GM23338 (cell line): ENCODE data around the gene CNTNAP2. TPM values are rescaled to one million over a fixed set of nuclear protein-coding genes. Genes with fewer than 3 reads are reported as not detected.

ENCODE experiments used
- ATAC-seq: fragments of 200-7000 bp; cut with Tn5 transposase; 3 replicates; pipeline ENCODE4 v1.9.1; 2020
- DNase-seq: peaks from one replicate; pipeline ENCODE4 v3.0.0-alpha.2; 2015; ENCODE audit warnings: low spot score
- H2AFZ ChIP-seq: fragments of 200-600 bp; sonication (generic); 2 replicates; pipeline ENCODE4 v1.8.0; 2016; ENCODE audit warnings: antibody characterized with exemption, mild to moderate bottlenecking, moderate library complexity
- H3F3A ChIP-seq: fragments of 200-600 bp; sonication (generic); replicated peaks from 2 replicates; pipeline ENCODE4 v1.8.0; 2017; ENCODE audit warnings: antibody characterized with exemption, mixed run types, low read depth
- H3K27ac ChIP-seq: fragments of 200-600 bp; sonication (generic); 2 replicates; pipeline ENCODE4 v1.6.1; 2016; ENCODE audit warnings: low read depth
- H3K27me3 ChIP-seq: fragments of 200-600 bp; sonication (generic); 2 replicates; pipeline ENCODE4 v1.8.0; 2016; ENCODE audit warnings: mild to moderate bottlenecking, mixed run types, moderate library complexity; ENCODE audit not compliant: insufficient read depth
- H3K36me3 ChIP-seq: fragments of 200-600 bp; sonication (generic); 2 replicates; pipeline ENCODE4 v1.8.0; 2016; ENCODE audit warnings: mild to moderate bottlenecking; ENCODE audit not compliant: insufficient read depth
- H3K4me1 ChIP-seq: fragments of 200-600 bp; sonication (generic); 2 replicates; pipeline ENCODE4 v1.8.0; 2016; ENCODE audit warnings: mild to moderate bottlenecking, moderate library complexity; ENCODE audit not compliant: insufficient read depth
- H3K4me2 ChIP-seq: fragments of 200-600 bp; sonication (generic); 2 replicates; pipeline ENCODE4 v1.7.1; 2017; ENCODE audit warnings: mixed run types
- H3K4me3 ChIP-seq: fragments of 200-600 bp; sonication (generic); 2 replicates; pipeline ENCODE4 v1.6.1; 2016; ENCODE audit warnings: mixed run types
- H3K79me2 ChIP-seq: fragments of 200-600 bp; sonication (generic); replicated peaks from 2 replicates; pipeline ENCODE4 v1.8.0; 2017; ENCODE audit warnings: mild to moderate bottlenecking; ENCODE audit not compliant: insufficient read depth
- H3K9me2 ChIP-seq: fragments of 200-600 bp; sonication (generic); 2 replicates; pipeline ENCODE4 v1.8.0; 2017; ENCODE audit not compliant: insufficient read depth
- H4K20me1 ChIP-seq: fragments of 200-600 bp; sonication (generic); replicated peaks from 2 replicates; pipeline ENCODE4 v1.8.0; 2017; ENCODE audit warnings: mild to moderate bottlenecking; ENCODE audit not compliant: insufficient read depth
- H3K27ac Mint-ChIP-seq: 2 replicates; pipeline ENCODE4 v1.8.0; 2020; ENCODE audit warnings: inconsistent platforms, mild to moderate bottlenecking, moderate library complexity, mixed read lengths
- H3K27me3 Mint-ChIP-seq: 3 replicates; pipeline ENCODE4 v1.8.0; 2022; ENCODE audit warnings: low read depth, mild to moderate bottlenecking, moderate library complexity, mixed read lengths, inconsistent platforms; ENCODE audit not compliant: insufficient read depth, poor library complexity
- H3K36me3 Mint-ChIP-seq: 3 replicates; pipeline ENCODE4 v1.8.0; 2021; ENCODE audit warnings: low read depth, mild to moderate bottlenecking, inconsistent platforms, moderate library complexity, mixed read lengths
- H3K4me1 Mint-ChIP-seq: 3 replicates; pipeline ENCODE4 v1.8.0; 2020; ENCODE audit warnings: mild to moderate bottlenecking, inconsistent platforms, mixed read lengths
- H3K4me3 Mint-ChIP-seq: 3 replicates; pipeline ENCODE4 v1.8.0; 2021; ENCODE audit warnings: moderate library complexity, mild to moderate bottlenecking, inconsistent platforms, mixed read lengths
- H3K9me3 Mint-ChIP-seq: 3 replicates; pipeline ENCODE4 v1.8.0; 2020; ENCODE audit warnings: moderate library complexity, mild to moderate bottlenecking, inconsistent platforms, mixed read lengths
- CREB1 ChIP-seq: fragments of 250-450 bp; sonication (Bioruptor Pico); IDR thresholded peaks from 2 replicates; pipeline ENCODE4 v1.5.0; 2020; ENCODE audit warnings: low read depth, mild to moderate bottlenecking, moderate library complexity
- EZH2 ChIP-seq: fragments of 200-600 bp; sonication (generic); IDR thresholded peaks from one replicate; pipeline ENCODE4 v1.8.0; 2017; ENCODE audit warnings: antibody characterized with exemption, mild to moderate bottlenecking, low read depth; ENCODE audit not compliant: unreplicated experiment
- EZH2phosphoT487 ChIP-seq: fragments of 200-600 bp; sonication (generic); IDR thresholded peaks from one replicate; pipeline ENCODE4 v1.8.1; 2018; ENCODE audit warnings: antibody characterized with exemption; ENCODE audit not compliant: unreplicated experiment
- JUNB ChIP-seq: IDR thresholded peaks from one replicate; pipeline ENCODE4 v1.6.1; 2016; ENCODE audit warnings: antibody characterized with exemption; ENCODE audit not compliant: unreplicated experiment
- NANOG ChIP-seq: IDR thresholded peaks from 2 replicates; pipeline ENCODE4 v1.6.1; 2016; ENCODE audit warnings: antibody characterized with exemption, borderline replicate concordance
- STAT1 ChIP-seq: IDR thresholded peaks from one replicate; pipeline ENCODE4 v1.6.1; 2016; ENCODE audit warnings: antibody characterized with exemption; ENCODE audit not compliant: unreplicated experiment
- ZNF331 ChIP-seq: fragments of 250-450 bp; sonication (Bioruptor Pico); IDR thresholded peaks from 2 replicates; pipeline ENCODE4 v1.5.0; 2020; ENCODE audit warnings: low read depth, mild to moderate bottlenecking, moderate library complexity
- polyA plus RNA-seq: library from polyadenylated mRNA; unstranded; fragments of >200 nt; fragmentation: Nextera tagmentation; extraction: Ambion mirVana; gene quantifications from 2 replicates; pipeline ENCODE4 v1.2.1, GENCODE V29; 2016
- total RNA-seq: library from RNA; depleted of rRNA; stranded (reverse); fragments of >200 nt; shearing (Covaris generic); gene quantifications from 2 replicates; pipeline ENCODE4 v1.2.3, GENCODE V29; 2014
- TF ChIP-seq, protein P1 (sequence below), 2 experiments: fragments of 200-600 bp in 1 of 2; sonication (generic) in 1 of 2; conservative IDR thresholded peaks; 2 replicates each; pipeline versions ENCODE4 v1.5.1 to v1.6.1; 2016 to 2017; ENCODE audit warnings: antibody characterized with exemption in 2 of 2, low read depth in 2 of 2, mild to moderate bottlenecking in 2 of 2, moderate library complexity in 1 of 2
- TF ChIP-seq, protein P2 (sequence below): IDR thresholded peaks from 2 replicates; pipeline ENCODE4 v1.6.1; 2016; ENCODE audit warnings: antibody characterized with exemption
- TF ChIP-seq, protein P3 (sequence below): fragments of 250-450 bp; sonication (Bioruptor Pico); IDR thresholded peaks from 2 replicates; pipeline ENCODE4 v1.5.0; 2020; ENCODE audit warnings: mild to moderate bottlenecking, moderate library complexity

The CNTNAP2 gene
- total and polyA plus RNA-seq, 2 experiments from 2014 or later, result 38.2 to 61.3 TPM

DNA sequence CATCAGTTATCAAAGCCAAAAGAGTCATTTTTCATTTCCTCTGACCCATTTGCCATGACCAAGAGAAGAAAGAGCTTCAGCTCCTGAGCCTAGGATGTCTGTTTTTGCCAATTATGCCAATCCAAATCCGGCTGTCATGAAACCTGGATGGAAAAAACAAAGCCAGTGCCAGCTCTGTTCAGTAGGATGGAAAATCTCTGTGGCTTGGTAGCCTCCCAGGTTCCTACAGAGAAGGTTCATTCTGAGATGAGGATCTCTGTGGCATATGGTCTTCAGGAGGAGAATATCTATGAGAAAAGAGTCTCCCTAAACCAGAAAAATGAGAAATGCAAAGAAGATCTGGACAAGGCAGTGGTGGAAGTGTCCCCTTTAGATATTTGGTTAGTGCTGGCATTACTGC lies 475.4 kb downstream of the CNTNAP2 start:
- Histone ChIP-seq H3K4me1 (no peaks in the 10 kb centered on the region), H4K20me1 (no peaks in the 10 kb centered on the region), H3K4me3 (no peak overlapping the region), H3F3A (no peaks in the 10 kb centered on the region), H3K27ac (no peak overlapping the region), H3K9me2 (no peaks in the 10 kb centered on the region), H2AFZ (no peak overlapping the region), H3K36me3 (no peaks in the 10 kb centered on the region), H3K79me2 (no peaks in the 10 kb centered on the region), H3K4me2 (no peak overlapping the region), H3K27me3 (no peaks in the 10 kb centered on the region)
- Mint-ChIP-seq H3K27ac (no peak overlapping the region), H3K4me3 (no peak overlapping the region), H3K36me3 (no peaks in the 10 kb centered on the region), H3K4me1 (no peaks in the 10 kb centered on the region), H3K27me3 (no peaks in the 10 kb centered on the region), H3K9me3 (peaks cover 17% of the 10 kb centered on the region)
- no peak for DNase-seq
- TF ChIP-seq, protein P1, sequence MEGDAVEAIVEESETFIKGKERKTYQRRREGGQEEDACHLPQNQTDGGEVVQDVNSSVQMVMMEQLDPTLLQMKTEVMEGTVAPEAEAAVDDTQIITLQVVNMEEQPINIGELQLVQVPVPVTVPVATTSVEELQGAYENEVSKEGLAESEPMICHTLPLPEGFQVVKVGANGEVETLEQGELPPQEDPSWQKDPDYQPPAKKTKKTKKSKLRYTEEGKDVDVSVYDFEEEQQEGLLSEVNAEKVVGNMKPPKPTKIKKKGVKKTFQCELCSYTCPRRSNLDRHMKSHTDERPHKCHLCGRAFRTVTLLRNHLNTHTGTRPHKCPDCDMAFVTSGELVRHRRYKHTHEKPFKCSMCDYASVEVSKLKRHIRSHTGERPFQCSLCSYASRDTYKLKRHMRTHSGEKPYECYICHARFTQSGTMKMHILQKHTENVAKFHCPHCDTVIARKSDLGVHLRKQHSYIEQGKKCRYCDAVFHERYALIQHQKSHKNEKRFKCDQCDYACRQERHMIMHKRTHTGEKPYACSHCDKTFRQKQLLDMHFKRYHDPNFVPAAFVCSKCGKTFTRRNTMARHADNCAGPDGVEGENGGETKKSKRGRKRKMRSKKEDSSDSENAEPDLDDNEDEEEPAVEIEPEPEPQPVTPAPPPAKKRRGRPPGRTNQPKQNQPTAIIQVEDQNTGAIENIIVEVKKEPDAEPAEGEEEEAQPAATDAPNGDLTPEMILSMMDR (conservative IDR thresholded peaks at IDR 0.05; ENCODE audit: low read depth in 2 of 2), result no peak
- TF ChIP-seq CREB1, result no peak
- TF ChIP-seq, protein P2, sequence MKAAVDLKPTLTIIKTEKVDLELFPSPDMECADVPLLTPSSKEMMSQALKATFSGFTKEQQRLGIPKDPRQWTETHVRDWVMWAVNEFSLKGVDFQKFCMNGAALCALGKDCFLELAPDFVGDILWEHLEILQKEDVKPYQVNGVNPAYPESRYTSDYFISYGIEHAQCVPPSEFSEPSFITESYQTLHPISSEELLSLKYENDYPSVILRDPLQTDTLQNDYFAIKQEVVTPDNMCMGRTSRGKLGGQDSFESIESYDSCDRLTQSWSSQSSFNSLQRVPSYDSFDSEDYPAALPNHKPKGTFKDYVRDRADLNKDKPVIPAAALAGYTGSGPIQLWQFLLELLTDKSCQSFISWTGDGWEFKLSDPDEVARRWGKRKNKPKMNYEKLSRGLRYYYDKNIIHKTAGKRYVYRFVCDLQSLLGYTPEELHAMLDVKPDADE, result no peak
- TF ChIP-seq STAT1, result no peak
- no peak for TF ChIP-seq ZNF331
- TF ChIP-seq EZH2phosphoT487, result no peak
- TF ChIP-seq EZH2, result no peak
- TF ChIP-seq JUNB, result no peak
- no peak for TF ChIP-seq NANOG
- ATAC-seq, result no peak

DNA sequence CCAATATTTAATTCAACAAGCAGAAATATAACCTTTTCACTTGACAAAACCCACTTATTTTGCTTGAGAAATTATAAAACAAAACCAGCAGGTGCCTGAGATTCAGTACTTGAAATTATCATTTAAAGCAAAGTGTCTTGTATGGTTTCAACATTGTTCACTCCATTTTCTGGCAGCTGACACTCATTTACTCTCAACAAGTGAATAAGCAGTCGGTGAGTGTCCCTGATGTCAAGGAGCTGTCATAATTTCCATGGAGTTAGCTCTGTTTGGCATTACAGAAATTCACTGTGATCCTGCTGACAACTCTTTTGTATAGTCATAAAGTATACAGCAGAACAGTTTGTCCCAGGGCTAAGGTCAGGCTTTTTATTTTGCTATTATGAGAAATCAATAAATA lies 490.0 kb downstream of the CNTNAP2 start:
- no peak overlapping the region for H3K4me2 ChIP-seq
- no peak overlapping the region for H3K27ac Mint-ChIP-seq
- H3K4me3 ChIP-seq, result no peak overlapping the region
- no peaks in the 10 kb centered on the region for H3K36me3 ChIP-seq
- H2AFZ ChIP-seq, result no peak overlapping the region
- no peaks in the 10 kb centered on the region for H4K20me1 ChIP-seq
- H3K4me1 ChIP-seq, result no peaks in the 10 kb centered on the region
- no peaks in the 10 kb centered on the region for H3K79me2 ChIP-seq
- no peak overlapping the region for H3K27ac ChIP-seq
- no peak for DNase-seq
- H3K4me1 Mint-ChIP-seq, result no peaks in the 10 kb centered on the region
- H3F3A ChIP-seq, result no peaks in the 10 kb centered on the region
- no peaks in the 10 kb centered on the region for H3K27me3 ChIP-seq
- no peaks in the 10 kb centered on the region for H3K36me3 Mint-ChIP-seq
- no peak for ATAC-seq
- no peaks in the 10 kb centered on the region for H3K27me3 Mint-ChIP-seq
- H3K4me3 Mint-ChIP-seq, result no peak overlapping the region
- no peaks in the 10 kb centered on the region for H3K9me2 ChIP-seq
- peaks cover 3% of the 10 kb centered on the region; the same call in 1 of the 3 replicates for H3K9me3 Mint-ChIP-seq
- TF ChIP-seq, protein P3, sequence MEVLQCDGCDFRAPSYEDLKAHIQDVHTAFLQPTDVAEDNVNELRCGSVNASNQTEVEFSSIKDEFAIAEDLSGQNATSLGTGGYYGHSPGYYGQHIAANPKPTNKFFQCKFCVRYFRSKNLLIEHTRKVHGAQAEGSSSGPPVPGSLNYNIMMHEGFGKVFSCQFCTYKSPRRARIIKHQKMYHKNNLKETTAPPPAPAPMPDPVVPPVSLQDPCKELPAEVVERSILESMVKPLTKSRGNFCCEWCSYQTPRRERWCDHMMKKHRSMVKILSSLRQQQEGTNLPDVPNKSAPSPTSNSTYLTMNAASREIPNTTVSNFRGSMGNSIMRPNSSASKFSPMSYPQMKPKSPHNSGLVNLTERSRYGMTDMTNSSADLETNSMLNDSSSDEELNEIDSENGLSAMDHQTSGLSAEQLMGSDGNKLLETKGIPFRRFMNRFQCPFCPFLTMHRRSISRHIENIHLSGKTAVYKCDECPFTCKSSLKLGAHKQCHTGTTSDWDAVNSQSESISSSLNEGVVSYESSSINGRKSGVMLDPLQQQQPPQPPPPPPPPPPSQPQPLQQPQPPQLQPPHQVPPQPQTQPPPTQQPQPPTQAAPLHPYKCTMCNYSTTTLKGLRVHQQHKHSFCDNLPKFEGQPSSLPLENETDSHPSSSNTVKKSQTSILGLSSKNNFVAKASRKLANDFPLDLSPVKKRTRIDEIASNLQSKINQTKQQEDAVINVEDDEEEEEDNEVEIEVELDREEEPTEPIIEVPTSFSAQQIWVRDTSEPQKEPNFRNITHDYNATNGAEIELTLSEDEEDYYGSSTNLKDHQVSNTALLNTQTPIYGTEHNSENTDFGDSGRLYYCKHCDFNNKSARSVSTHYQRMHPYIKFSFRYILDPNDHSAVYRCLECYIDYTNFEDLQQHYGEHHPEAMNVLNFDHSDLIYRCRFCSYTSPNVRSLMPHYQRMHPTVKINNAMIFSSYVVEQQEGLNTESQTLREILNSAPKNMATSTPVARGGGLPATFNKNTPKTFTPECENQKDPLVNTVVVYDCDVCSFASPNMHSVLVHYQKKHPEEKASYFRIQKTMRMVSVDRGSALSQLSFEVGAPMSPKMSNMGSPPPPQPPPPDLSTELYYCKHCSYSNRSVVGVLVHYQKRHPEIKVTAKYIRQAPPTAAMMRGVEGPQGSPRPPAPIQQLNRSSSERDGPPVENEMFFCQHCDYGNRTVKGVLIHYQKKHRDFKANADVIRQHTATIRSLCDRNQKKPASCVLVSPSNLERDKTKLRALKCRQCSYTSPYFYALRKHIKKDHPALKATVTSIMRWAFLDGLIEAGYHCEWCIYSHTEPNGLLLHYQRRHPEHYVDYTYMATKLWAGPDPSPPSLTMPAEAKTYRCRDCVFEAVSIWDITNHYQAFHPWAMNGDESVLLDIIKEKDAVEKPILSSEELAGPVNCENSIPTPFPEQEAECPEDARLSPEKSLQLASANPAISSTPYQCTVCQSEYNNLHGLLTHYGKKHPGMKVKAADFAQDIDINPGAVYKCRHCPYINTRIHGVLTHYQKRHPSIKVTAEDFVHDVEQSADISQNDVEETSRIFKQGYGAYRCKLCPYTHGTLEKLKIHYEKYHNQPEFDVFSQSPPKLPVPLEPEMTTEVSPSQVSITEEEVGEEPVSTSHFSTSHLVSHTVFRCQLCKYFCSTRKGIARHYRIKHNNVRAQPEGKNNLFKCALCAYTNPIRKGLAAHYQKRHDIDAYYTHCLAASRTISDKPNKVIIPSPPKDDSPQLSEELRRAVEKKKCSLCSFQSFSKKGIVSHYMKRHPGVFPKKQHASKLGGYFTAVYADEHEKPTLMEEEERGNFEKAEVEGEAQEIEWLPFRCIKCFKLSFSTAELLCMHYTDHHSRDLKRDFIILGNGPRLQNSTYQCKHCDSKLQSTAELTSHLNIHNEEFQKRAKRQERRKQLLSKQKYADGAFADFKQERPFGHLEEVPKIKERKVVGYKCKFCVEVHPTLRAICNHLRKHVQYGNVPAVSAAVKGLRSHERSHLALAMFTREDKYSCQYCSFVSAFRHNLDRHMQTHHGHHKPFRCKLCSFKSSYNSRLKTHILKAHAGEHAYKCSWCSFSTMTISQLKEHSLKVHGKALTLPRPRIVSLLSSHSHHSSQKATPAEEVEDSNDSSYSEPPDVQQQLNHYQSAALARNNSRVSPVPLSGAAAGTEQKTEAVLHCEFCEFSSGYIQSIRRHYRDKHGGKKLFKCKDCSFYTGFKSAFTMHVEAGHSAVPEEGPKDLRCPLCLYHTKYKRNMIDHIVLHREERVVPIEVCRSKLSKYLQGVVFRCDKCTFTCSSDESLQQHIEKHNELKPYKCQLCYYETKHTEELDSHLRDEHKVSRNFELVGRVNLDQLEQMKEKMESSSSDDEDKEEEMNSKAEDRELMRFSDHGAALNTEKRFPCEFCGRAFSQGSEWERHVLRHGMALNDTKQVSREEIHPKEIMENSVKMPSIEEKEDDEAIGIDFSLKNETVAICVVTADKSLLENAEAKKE (CRISPR knock-in tag), result no peak
- no peak for TF ChIP-seq STAT1
- no peak for TF ChIP-seq ZNF331
- TF ChIP-seq, protein P2, result no peak
- TF ChIP-seq NANOG, result no peak
